Gastrocnemius medialis (tissue), 4 donors: ENCODE measurements around the gene ERCC5.

Experiments used
- CTCF ChIP-seq, 5 experiments: fragments of 450-650 bp in 3 of 5; fragments of 200-600 bp in 2 of 5; sonication (generic) in 2 of 5; IDR thresholded peaks in 4 of 5; conservative IDR thresholded peaks in 1 of 5; 1 replicate in 4 of 5; 2 replicates in 1 of 5; pipeline ENCODE4 v1.5.1; 2016 to 2019; ENCODE audit warnings: antibody characterized with exemption in 5 of 5, mild to moderate bottlenecking in 3 of 5, moderate library complexity in 3 of 5
- POLR2A ChIP-seq, 2 donors: fragments of 450-650 bp; IDR thresholded peaks; one replicate each; pipeline ENCODE4 v1.6.1; 2017; ENCODE audit warnings: antibody characterized with exemption in 2 of 2, mild to moderate bottlenecking in 2 of 2, moderate library complexity in 2 of 2

- TF ChIP-seq POLR2A (IDR thresholded peaks at IDR 0.05) (no peak), CTCF (IDR thresholded peaks at IDR 0.05 in 4 of 5, conservative IDR thresholded peaks at IDR 0.05 in 1 of 5) (no peak)
Measured at GRCh38 chr13:102907016-102907756, 61.4 kb downstream of the ERCC5 start.
